HG03060 (cell line): ENCODE measurements around the gene DLG4.

Experiments used
- ATAC-seq: cut with Tn5 transposase; IDR thresholded peaks from one replicate; pipeline ENCODE4 v1.9.1; 2021; ENCODE audit warnings: low read depth, moderate number of reproducible peaks; ENCODE audit not compliant: unreplicated experiment

The DLG4 gene

DNA sequence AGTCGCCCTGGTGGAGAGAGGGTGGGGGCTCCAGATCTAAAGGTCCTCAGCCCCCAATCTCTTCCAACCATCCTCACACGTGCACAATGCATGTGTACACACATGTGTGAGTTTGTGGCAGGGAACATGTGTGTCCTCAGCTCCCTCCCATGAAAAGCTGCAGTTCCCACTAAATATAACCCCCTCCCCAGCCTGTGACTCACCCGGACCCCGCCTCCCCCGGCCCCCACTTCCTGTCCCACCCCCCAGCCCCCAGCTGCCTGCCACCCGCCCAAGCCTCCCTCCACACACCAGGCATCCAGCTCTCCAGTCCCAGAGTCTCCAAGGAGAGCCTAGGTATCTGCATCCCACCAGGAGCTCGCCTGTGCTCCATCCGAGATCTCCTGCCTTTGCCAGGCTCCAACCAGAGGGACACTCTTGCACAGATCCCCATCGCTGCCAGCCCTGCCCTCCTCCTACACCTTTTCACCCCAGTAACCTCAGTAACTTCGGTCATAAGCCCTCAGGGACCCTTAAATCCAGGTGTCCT is 3.9 kb downstream of the DLG4 start:
- ATAC-seq, result no peak

DNA sequence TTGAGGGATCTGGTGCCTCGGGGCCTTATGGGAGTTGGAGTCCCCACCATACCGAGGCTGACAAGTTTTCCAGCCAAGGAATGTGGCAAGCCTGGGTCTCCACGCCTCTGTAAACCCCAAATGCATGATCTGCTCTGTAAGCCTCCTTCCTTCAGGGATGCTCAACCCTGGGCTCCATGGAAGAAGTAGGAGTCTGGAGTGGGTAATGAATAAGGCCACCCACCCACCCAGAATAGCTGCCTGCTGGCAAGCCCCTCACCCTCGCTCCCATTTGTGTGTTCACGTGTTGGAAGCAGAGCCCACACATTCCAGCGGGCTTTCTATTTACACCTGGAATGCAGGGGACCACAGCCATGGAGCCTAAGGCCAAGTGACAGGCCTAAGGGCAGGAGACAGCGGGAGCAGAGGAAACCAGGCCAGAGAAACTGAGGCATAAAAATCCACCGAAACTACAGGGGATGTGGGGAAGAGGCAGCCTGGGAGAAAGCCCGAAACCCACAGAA is 4.4 kb downstream of the DLG4 start:
- no peak for ATAC-seq

DNA sequence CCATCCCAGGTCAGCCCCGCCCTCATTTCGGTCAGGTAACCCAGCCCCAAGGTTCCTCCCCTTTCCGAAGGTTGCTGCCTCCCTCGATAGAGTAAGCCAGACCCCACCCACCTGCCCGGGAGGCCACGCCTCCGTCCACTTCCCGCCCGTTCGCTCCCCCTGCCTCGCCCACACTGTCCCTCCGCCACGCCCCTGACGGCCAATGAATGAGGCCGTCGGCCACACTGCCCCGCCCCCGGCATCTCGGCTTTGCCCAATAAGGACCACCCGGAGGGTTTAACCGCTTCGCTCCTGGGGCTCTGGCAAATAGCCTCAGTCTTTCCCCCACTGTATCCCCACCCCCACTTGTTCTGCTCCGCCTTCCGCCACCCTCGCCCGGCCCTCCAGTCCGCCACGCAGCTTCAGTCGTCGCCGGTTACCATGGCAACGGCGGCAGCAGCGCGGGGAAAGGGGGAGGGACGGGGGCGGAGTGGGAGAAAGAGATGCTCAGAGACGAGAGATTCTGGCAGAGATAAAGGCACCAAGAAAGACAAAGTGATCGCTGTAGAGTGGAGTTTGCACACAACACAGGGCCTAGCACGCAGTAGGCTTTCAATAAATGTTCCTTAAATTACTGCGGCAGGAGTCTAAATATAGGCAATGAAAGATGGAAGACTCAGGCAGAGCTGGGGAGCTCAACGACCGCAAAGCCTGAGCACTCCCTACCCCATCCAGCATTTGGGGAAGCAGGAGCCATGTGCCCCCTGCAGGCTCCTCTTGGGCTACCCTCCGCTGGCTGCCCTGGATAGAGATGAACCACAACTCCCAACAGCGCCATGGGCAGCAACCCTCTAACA is 5.1 kb downstream of the DLG4 start:
- peak; percentile 59 for ATAC-seq

DNA sequence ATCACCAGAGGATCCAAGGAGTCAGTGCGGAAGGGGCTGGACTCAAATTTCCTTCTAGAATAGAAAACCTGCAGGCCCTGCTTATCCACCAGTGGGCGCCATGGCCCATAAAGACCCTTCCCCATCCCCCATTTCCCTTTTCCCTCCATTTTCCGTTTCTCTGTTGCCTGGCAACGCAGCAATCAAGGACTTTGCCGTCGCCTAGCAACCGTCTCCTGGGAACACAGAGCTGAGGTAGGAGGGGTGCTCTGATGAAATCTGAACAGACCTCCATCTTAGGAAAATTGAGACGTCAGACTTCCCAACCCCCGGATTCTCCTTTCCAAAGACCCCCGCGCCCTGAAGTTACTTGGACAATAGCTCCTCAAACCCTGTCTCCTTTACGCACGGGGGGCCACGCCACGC is 5.7 kb downstream of the DLG4 start:
- no peak for ATAC-seq

DNA sequence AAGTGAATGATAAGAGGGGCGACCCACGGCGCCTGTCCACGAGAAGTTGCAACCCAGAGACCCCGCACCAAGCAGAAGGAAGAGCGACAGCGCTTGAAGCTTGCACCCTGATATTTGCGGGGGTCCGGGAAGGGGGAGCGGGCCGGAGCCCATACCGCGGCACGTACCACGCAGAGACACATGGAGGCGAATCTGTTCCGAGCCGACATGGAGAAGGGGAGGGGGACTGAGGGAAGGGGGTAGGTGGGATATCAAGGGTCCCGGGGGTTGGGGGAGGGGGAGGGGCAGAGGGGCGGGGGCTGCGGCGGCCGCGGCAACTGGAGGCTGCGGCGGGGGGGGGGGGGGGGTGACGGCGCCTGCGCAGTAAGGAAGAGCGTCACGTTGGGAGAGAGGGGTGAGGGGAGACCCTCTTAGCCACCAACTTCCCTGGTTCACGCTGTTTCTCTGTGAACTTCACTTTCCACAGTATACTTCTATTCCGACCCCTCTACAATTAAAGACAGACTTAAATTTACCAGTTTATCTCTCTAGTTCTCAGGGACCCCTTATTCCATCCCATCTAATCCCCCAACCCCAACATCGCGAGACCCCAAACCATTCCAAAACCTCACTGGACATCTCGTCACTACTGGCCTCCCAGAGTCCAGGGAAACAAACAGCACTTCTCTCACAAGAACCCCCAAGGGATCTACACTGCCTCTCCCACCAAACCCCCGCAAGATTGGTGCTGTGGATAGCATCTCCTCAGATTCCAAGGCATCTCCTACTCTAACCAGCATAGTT is 8.0 kb downstream of the DLG4 start:
- ATAC-seq, result no peak

- ATAC-seq, result no peak
Observed at GRCh38 chr17:7208754-7209460, 10.7 kb downstream of the DLG4 start.

DNA sequence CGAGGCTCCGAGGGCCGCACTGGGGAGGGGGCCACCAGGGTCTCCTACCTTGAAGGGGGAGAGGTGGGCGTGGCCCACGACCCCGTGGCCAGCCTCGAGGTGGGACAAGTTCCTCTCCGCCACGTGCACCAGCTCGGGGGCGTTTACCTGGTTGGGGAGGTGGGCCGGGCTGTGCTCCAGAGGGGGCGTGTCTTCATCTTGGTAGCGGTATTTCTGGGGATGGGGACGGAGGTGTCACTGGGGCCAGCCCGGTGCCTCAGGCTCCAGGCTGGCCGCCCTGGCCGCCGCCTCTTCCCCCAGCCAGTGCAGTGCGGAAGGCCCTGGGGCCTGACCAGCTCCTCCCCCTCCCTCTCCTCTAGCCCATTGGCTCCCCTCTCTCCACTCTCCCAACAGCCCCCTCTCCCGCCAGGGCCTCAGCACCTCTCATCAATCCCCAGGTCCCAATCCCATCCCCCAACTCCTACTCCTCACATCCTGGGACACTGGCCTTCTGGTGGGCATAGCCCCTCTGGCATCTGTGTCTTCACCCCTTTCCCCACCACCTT is 11.5 kb downstream of the DLG4 start:
- no peak for ATAC-seq

DNA sequence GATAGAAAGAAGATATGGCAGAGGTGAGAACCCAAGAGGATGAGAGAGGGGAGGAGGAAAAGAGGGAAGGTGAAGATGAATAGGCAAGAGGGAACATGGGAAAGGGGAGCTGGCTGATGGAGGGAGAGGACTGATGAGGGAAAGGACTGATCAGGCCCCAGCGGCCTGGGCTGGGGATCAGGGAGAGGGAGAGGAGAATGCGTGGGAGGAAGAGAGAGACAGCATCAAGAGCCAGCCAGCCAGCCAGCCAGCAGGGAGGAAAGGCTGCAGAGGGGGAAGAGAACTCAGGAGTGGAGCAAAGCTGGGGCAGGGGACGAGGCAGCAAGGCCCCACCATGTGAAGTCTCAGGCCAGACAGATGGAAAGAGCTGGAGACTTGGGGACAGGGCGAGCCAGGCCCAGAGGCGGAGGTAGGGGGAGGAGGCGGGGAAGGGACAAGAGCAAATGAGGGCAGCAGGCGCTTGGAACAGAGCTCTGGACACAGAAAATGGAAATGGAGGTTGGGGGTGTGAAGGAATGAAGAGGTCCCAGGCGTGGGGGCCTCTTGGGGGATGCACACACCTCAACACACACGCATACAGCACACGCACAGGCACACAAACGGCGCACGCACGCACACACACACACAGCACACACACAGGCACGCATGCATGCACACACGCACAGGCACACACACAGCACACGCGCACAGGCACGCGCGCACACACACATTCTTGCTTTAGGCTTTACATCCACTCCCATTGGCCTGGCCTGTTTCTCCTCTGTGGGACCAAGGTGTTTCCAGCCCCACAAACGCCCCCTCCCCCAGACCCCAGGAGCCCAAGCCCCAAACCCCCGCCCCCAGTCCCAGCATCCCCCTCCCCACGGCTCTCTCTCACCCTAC is 12.3 kb downstream of the DLG4 start:
- no peak for ATAC-seq

- no peak for ATAC-seq
Observed at GRCh38 chr17:7205561-7205960, 14.1 kb downstream of the DLG4 start.

- no peak for ATAC-seq
Observed at GRCh38 chr17:7204828-7205461, 14.7 kb downstream of the DLG4 start.

DNA sequence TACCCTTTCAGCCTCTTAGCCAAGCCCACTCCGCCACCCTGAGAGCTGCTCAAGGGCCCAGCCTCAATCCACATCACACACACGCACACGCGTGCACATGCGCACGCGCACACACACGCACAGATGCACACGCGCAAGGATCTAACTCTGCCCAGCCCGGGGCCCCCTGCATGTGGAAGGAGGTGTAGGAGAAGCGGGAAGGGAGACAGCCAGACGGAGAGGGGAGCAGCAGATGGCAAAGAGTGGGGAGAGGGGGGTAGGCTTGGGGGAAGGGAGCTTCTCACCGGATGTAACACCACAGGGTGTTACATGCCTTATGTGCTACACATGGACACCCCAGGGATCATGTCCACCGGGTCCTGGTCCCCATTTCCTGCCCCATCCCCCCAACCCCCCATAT is 15.3 kb downstream of the DLG4 start:
- ATAC-seq, result no peak

- no peak for ATAC-seq
Observed at GRCh38 chr17:7203391-7203790, 16.2 kb downstream of the DLG4 start.

DNA sequence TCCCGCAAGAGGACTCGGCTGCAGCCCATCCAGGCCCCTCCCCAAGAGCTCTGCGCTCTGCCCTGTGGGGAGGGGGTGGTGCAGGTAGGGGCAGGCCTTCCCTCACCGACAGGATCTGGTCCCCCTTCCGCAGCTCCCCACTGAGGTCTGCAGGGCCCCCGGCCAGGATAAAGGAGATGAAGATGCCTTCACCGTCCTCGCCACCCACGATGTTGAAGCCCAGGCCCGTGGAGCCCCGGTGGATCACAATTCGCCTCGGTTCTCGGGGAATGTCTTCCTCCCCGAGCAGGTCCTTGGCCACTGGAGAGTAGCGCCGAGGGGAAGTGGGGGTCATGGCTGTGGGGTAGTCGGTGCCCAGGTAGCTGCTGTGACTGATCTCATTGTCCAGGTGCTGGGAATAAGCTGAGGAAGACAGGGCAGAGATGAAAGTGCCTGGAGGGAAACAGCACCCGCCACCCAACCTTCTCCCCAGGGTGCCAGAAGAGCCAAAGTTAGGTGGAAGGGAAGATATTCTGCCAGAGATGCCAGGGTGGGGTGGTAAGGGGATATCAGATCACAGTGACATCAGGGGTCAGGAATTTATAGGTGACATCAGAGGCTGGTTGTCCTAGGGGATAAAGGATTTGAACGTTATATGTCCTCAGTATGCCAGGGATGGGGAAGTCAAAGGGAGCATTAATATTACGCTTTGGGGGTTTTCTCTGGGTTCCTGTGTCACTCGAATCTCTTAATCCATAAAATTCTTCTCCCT is 22.8 kb downstream of the DLG4 start:
- ATAC-seq, result no peak

DNA sequence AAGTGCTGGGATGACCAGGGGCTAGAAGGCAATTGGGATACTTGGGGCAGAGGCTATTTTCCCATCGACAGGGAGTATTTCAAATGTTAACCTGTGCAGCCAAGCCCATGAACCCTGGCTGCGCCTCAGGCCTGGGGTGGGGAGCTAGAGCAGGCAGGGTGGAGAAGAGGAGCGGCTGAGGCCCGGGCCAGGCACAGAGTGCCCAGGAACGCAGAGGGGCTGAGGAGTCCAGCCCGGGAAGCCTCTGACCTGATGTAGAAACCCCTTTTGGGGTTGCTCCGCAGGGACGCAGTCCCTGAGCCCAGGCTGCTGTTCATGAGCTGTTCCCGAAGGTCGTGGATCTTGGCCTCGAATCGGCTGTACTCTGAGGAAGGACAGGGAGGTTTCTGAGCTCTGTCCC is 23.7 kb downstream of the DLG4 start:
- ATAC-seq, result no peak

DNA sequence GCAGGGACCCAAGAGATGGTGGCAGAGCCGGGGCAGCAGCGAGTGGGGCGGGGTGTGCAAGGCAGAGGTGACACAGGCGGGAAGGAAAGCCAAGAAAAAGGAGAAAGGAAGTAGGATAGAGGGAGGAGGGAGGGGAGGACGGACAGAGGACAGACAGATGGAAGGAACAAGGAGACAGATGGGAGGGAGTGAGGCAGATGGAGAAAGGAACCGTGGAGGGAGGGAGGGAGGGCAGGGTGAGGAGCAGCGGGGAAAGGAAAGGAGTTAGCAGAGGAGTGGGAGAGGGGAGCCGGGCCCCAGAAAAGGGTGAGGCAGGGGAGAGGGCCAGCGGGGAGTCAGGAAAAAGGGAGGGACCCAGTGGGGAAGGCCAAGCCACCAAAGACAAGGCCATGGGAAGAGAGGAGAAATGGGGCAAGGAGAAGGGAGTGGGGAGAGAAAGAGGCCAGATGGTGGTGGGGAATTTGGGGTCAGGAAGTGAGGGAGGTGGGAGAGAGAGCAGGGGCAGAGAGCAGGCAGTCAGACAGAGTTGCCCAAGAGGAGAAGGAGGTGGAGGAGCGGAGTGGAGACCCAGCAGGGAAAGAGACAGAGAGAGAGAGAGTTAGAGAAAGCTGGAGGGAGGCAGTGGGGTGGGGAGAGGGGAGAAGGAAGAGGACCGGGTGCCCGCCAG is 27.2 kb downstream of the DLG4 start:
- no peak for ATAC-seq

- no peak for ATAC-seq
Observed at GRCh38 chr17:7191571-7192270, 27.9 kb downstream of the DLG4 start.

DNA sequence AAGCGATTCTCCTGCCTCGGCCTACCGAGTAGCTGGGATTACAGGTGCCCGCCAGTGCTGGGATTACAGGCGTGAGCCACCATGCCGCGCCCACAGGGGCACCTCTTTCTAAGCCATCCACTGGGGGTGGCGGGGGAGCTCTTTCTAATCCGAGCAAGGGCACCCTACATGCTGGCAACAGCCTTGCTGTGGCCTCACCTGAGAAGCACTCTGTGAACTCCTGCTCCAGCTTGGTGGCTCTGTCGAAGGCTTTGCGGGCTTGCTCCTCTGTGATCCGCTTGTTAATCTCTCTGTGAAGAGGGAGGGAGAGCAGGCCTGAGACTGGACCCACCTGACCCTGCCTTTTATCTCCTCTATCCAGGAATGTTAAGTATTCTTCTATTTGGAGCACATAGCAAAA is 28.6 kb downstream of the DLG4 start:
- ATAC-seq, result no peak
